Spleen (tissue), 11 donors: ENCODE results near the gene TPST2. TPM values are rescaled to one million over a fixed set of nuclear protein-coding genes. Genes with fewer than 3 reads are reported as not detected.

Source experiments
- DNase-seq: peaks from one replicate; pipeline ENCODE4 v3.0.0-alpha.2; 2020
- H3K27ac ChIP-seq, 8 donors: fragments of 200-600 bp; sonication (generic) in 7 of 8; 1 replicate in 4 of 8; 2 replicates in 4 of 8; pipeline versions ENCODE4 v1.5.0 to v1.8.0; 2016 to 2021; ENCODE audit warnings: inconsistent platforms in 4 of 8, mild to moderate bottlenecking in 4 of 8, moderate library complexity in 1 of 8
- H3K27me3 ChIP-seq, 7 donors: fragments of 200-600 bp; sonication (generic) in 6 of 7; replicated peaks in 1 of 7; 1 replicate in 4 of 7; 2 replicates in 3 of 7; pipeline versions ENCODE4 v1.5.0 to v1.8.0; 2016 to 2021; ENCODE audit warnings: inconsistent platforms in 3 of 7, mild to moderate bottlenecking in 1 of 7
- H3K36me3 ChIP-seq, 6 donors: fragments of 200-600 bp; sonication (generic) in 5 of 6; 1 replicate in 4 of 6; 2 replicates in 2 of 6; pipeline versions ENCODE4 v1.5.0 to v1.8.0; 2016 to 2021; ENCODE audit warnings: inconsistent platforms in 2 of 6
- H3K4me1 ChIP-seq, 6 donors: fragments of 200-600 bp; sonication (generic) in 5 of 6; 1 replicate in 3 of 6; 2 replicates in 3 of 6; pipeline versions ENCODE4 v1.5.0 to v1.8.0; 2016 to 2021; ENCODE audit warnings: inconsistent platforms in 3 of 6
- H3K4me3 ChIP-seq, 8 donors: fragments of 200-600 bp; sonication (generic) in 7 of 8; 1 replicate in 4 of 8; 2 replicates in 4 of 8; pipeline versions ENCODE4 v1.5.0 to v1.8.0; 2016 to 2021; ENCODE audit warnings: inconsistent platforms in 4 of 8, mild to moderate bottlenecking in 4 of 8, moderate library complexity in 2 of 8
- H3K9me3 ChIP-seq, 8 donors: fragments of 200-600 bp; sonication (generic) in 7 of 8; 1 replicate in 4 of 8; 2 replicates in 4 of 8; pipeline versions ENCODE4 v1.5.0 to v1.8.0; 2016 to 2021; ENCODE audit warnings: inconsistent platforms in 4 of 8
- CTCF ChIP-seq, 11 experiments: fragments of 200-600 bp in 7 of 11; fragments of 450-650 bp in 4 of 11; sonication (generic) in 4 of 11; IDR thresholded peaks in 8 of 11; conservative IDR thresholded peaks in 3 of 11; 1 replicate in 7 of 11; 2 replicates in 4 of 11; pipeline versions ENCODE4 v1.4.0 to v1.8.0; 2016 to 2021; ENCODE audit warnings: antibody characterized with exemption in 11 of 11, inconsistent platforms in 4 of 11, mild to moderate bottlenecking in 1 of 11
- POLR2A ChIP-seq, 3 donors: fragments of 450-650 bp; IDR thresholded peaks; one replicate each; pipeline ENCODE4 v1.5.1; 2017; ENCODE audit warnings: antibody characterized with exemption in 3 of 3, mild to moderate bottlenecking in 1 of 3
- POLR2AphosphoS5 ChIP-seq, 3 donors: sonication (generic); formaldehyde crosslinking; IDR thresholded peaks; one replicate each; pipeline ENCODE4 v1.5.1; 2017; ENCODE audit warnings: antibody characterized with exemption in 3 of 3
- WGBS, 5 donors: extraction: QIAGEN DNeasy Blood & Tissue Kit in 3 of 5; methylation state at CpG; one replicate each; pipeline versions ENCODE4 v1.1.5 to v1.1.7; 2013 to 2018; 5-methylcytosine and 5-hydroxymethylcytosine counted together
- intact Hi-C: fragments of 100-400 bp; cut with DNase I; formaldehyde crosslinking; loops from one replicate; pipeline ENCODE4 v1.15.0; 2023; ENCODE audit warnings: low total_unique reads
- polyA plus RNA-seq, 3 donors: library from polyadenylated mRNA; stranded (reverse); fragments of 200-250 nt; gene quantifications; one replicate each; pipeline ENCODE4 v1.2.1, GENCODE V29; 2013
- total RNA-seq, 7 donors: library from RNA; depleted of rRNA in 3 of 7; stranded (reverse); fragments of >200 nt in 3 of 7; fragmentation: NEBNext Ultra II Directional in 4 of 7; extraction: Animal tissue kit (Norgen Biotek cat#: 25700) in 4 of 7; gene quantifications; one replicate each; pipeline versions ENCODE4 v1.1.0 to v1.2.1, GENCODE V29; 2016 to 2021
- donor health status: healthy with polysubstance abuse.
- donor health status: DM: no; HTN: no; CAD: no; lungs with moderate emphysema.
- donor health status: DM: no; HTN: no; CAD: no.
- donor health status: Bipolar disorder and iron deficiency.
- donor health status: healthy.
- donor health status: DM: no; HTN: no; CAD: no.
- donor health status: DM: yes; HTN: yes; CAD: no.

TPST2 gene
- total and polyA plus RNA-seq, 10 donors = 14.6 to 119 (median 54.3) TPM

DNA sequence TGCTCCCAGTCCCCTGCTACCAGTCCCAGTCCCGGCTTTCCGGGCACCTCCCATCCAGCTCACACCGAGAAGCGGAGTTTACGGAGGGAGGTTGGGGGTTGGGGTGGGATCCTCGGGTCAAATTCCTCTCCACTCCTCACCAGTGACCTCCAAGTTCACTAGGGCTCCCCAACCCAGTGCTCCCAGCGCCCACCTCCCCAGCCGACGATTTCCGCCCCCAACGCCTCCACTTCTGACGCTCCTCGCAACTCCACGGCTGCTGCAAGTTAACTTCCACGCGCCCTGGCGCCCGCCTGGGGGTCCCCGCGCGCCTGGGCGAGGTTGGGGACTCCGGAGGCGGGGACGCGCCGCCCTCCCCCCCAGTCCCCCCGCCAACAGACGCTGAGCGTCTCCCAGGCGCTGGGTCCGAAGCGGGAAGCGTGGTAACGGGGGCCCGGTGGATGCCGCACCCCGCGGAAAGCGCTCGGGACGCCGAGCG is 526 bp downstream of the TPST2 start:
- WGBS, 5 donors = 0 to 1% (median 1%) methylated on average over 18 to 44 of the region's 44 CpGs
- peak; percentile 91 for DNase-seq
- TF ChIP-seq POLR2A (IDR thresholded peaks at IDR 0.05) = no peak
- TF ChIP-seq POLR2AphosphoS5 (IDR thresholded peaks at IDR 0.05) = peak in 1 of 3 donors; percentile 36
- no peaks in the 10 kb centered on the region for H3K27me3 ChIP-seq
- peak overlapping the region; percentile 79 to 97 (median 91) for H3K27ac ChIP-seq
- H3K4me3 ChIP-seq = peak overlapping the region; percentile 85 to 99 (median 90)
- H3K9me3 ChIP-seq = peaks cover 0 to 3% (median 0%) of the 10 kb centered on the region in 8 donors
- H3K36me3 ChIP-seq = peaks cover 0 to 6% (median 0%) of the 10 kb centered on the region in 6 donors
- peaks cover 35 to 94% (median 84%) of the 10 kb centered on the region in 6 donors for H3K4me1 ChIP-seq
- intact Hi-C loops = no loop called here

DNA sequence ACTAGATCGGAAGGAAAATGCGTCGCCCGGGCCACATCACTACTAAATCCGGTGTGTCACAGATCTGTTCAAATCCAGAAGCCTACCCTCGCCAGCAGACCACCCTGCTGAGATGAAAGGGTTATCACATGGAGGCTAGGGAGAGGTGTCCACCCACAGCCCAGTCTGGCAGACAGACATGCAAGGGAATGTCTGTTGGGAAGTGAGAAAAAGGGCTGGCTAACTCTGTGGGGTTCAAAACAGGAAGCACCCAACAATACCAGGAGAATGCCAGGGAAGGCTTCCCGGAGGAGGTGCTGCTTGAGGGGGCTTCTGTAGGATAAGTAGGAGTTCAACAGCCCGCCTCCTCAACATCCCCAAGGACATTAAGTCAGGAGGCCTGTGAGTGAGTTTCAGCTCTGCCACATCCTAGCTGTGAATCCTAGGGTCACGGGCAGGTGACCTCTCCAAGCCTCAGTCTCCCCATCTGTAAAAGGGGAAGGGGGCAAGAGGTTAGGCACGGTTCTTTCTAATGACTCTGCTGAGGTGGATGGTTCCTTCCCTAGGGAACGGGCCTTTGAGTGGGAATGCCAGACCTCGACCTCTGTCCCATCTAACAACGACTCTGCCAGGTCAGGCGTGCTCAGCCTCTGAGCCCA is 1.1 kb downstream of the TPST2 start:
- Histone ChIP-seq H3K4me1 (peaks cover 35 to 94% (median 87%) of the 10 kb centered on the region in 6 donors), H3K36me3 (peaks cover 0 to 11% (median 0%) of the 10 kb centered on the region in 6 donors), H3K27me3 (no peaks in the 10 kb centered on the region), H3K27ac (peak overlapping the region; percentile 79 to 97 (median 91)), H3K9me3 (peaks cover 0 to 3% (median 0%) of the 10 kb centered on the region in 8 donors), H3K4me3 (peak overlapping the region; percentile 85 to 99 (median 90))
- DNase-seq = peak; percentile 69
- intact Hi-C loops = no loop called here
- 28 to 48% (median 42%) methylated on average over 13 to 14 of the region's 14 CpGs for WGBS, 5 donors
- TF ChIP-seq POLR2A (IDR thresholded peaks at IDR 0.05) (no peak), CTCF (IDR thresholded peaks at IDR 0.05 in 8 of 11, conservative IDR thresholded peaks at IDR 0.05 in 3 of 11) (no peak), POLR2AphosphoS5 (IDR thresholded peaks at IDR 0.05) (no peak)

DNA sequence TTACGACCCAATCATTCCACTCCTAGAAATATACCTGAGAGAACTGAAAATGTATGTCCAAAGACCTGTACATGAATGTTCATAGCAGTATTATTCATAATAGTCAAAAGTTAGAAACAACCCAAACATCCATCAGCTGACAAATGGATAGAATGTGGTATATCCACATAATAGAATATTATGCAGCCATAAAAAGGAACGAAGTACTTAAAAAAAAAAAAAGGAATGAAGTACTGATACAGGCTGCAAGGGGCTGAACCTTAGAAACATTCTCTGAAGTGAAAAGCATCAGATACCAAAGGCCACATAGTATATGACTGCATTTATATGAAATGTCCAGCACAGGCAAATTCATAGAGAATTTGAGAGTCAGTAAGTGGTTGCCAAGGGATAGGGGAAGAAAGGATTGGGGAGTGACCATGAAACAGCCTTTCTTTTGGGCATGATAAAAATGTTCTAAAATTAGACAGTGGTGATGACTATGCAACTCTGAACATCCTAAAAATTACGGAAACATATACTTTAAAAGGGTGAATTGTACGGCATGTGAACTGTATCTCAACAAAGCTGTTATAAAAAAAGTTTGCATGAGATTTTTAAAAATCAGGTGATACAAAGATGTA is 1.8 kb downstream of the TPST2 start:
- H3K4me3 ChIP-seq = peak overlapping the region in 3 of 8 donors; percentile 85 to 99 (median 95)
- TF ChIP-seq CTCF (IDR thresholded peaks at IDR 0.05 in 8 of 11, conservative IDR thresholded peaks at IDR 0.05 in 3 of 11) = no peak
- TF ChIP-seq POLR2AphosphoS5 (IDR thresholded peaks at IDR 0.05) = no peak
- no peak for TF ChIP-seq POLR2A (IDR thresholded peaks at IDR 0.05)
- peaks cover 0 to 17% (median 0%) of the 10 kb centered on the region in 6 donors for H3K36me3 ChIP-seq
- 64 to 73% (median 68%) methylated on average over 4 of the region's 4 CpGs for WGBS, 5 donors
- H3K27ac ChIP-seq = peak overlapping the region in 7 of 8 donors; percentile 84 to 97 (median 94)
- intact Hi-C loops = no loop called here
- H3K27me3 ChIP-seq = no peaks in the 10 kb centered on the region
- no peak for DNase-seq
- peaks cover 31 to 92% (median 82%) of the 10 kb centered on the region in 6 donors for H3K4me1 ChIP-seq
- H3K9me3 ChIP-seq = peaks cover 0 to 3% (median 0%) of the 10 kb centered on the region in 8 donors

- Histone ChIP-seq H3K36me3 (peaks cover 0 to 31% (median 9%) of the 10 kb centered on the region in 6 donors), H3K9me3 (peaks cover 0 to 3% (median 0%) of the 10 kb centered on the region in 8 donors), H3K4me3 (peak overlapping the region in 3 of 8 donors; percentile 1 to 14 (median 10)), H3K4me1 (peaks cover 23 to 90% (median 69%) of the 10 kb centered on the region in 6 donors), H3K27me3 (no peaks in the 10 kb centered on the region), H3K27ac (peak overlapping the region in 6 of 8 donors; percentile 36 to 97 (median 80))
- 24 to 51% (median 44%) methylated on average over 9 to 11 of the region's 11 CpGs for WGBS, 5 donors
- intact Hi-C loops = no loop called here
- TF ChIP-seq CTCF (IDR thresholded peaks at IDR 0.05 in 8 of 11, conservative IDR thresholded peaks at IDR 0.05 in 3 of 11) (no peak), POLR2A (IDR thresholded peaks at IDR 0.05) (no peak), POLR2AphosphoS5 (IDR thresholded peaks at IDR 0.05) (peak in 1 of 3 donors; percentile 24)
- peak; percentile 73 for DNase-seq
These were observed 3.2 kb downstream of the TPST2 start for GRCh38 chr22:26586556-26587325.
